GM21515 (cell line): ENCODE data around the gene STRBP.

Experiments used
- ATAC-seq: cut with Tn5 transposase; IDR thresholded peaks from one replicate; pipeline ENCODE4 v1.9.1; 2021; ENCODE audit not compliant: unreplicated experiment

STRBP gene

DNA sequence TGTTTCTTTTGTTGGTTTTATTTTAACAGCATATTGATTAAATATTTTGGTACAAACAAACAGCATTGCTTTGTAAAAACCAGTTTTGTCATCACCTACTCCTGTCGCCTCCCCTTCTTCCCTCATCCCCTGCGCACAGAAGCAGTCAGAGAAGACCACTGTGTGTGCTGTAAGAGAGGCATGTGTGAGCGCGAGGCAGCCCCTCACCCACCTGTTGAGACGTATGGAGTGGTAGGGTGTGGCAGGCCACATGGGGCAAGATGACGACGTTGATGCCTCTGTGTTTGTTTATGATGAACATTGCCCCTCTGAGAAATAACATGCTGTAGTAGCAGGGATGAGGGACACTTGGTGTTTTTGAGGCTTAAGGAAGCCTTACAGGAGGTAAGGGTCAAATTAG, 163.6 kb downstream of the STRBP start:
- no peak for ATAC-seq

DNA sequence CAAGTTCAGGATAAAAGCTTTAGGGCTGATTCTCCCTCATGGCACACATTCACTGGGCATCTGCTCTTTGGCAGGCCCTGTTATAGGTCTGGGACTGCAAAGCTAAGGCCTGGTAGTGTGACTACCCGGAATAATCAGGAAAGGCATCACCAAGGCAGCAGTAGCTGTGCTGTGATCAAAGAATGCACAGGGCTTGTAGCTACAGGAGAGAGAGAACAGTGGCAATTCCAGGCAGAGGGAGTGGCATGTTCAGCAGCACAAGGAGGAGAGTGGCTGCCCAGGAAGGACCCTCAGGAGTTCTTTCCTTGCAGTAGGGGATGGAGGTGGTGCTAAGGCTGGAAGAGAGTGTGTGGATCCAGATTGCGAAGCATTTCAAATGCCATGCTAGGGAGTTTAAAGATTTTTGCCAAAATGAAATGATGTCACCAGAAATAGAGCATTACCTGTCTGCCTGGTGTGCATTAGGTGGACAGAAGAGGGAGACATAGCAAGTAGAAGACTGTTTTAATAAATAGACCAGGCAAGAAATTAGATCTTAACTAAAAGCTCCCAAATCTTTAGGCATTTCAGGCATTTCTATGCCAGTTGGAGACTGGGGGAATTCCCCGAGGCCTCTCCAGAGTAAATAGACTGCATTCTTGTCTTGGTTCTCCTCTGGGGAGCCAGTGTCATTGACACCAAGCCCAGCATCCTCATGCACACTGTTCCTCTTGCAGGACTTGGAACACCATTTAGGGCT, 165.8 kb downstream of the STRBP start:
- no peak for ATAC-seq

DNA sequence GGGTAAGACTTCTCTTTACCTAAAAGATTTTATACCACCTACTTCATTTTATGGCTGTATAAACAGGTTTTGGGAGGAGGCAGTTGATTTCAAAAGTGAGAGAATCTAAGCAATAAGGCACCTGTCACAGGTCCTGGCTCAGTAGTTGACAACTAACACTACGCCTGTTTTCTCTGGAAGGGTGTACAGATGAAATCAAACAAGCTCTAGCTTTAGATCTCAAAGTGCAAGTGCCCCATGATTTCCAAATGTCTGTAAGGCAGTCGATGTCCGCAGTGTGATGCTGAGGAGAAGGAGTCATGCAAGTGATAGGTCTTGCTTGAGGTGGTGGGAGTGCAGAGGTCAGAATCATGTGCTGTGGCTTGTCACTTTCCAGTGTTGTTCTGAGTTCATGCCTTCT, 168.8 kb downstream of the STRBP start:
- ATAC-seq, result no peak

DNA sequence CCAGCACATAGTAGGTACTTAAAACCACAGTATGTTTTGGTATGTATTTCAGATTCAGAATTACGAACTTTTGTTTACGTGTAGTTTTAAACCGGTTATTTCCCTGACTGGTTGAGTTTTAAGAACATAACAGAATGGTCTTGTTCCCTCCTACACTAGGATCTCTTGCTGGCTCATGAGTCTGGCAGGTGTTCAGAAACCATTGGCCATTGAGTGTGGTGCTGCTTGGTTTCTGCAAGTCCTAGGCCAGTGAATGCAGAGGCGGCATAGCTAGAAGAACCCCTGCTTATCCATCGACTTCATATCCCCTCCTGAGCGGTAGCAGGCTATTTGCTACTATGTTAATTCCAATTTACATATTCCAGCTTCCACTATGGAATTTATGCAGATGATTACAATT, 169.3 kb downstream of the STRBP start:
- no peak for ATAC-seq

DNA sequence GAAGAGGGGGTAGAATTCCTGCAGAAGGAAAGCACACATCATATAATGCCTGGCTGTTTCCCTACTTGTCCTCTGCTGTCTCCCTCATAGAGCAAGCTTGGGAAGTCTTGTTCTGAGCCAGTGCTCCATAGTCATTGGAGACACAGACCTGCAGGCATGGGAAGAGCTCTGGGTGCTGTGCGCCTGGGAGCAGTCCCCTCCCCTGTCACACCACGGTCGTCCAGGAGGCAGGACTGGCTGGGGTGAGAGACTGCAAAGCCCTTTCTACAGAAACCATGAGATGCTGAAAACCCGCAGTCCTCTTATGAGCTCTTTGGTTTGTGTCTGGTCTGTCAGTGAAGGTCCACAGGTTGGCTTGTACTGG, 170.3 kb downstream of the STRBP start:
- ATAC-seq, result no peak

DNA sequence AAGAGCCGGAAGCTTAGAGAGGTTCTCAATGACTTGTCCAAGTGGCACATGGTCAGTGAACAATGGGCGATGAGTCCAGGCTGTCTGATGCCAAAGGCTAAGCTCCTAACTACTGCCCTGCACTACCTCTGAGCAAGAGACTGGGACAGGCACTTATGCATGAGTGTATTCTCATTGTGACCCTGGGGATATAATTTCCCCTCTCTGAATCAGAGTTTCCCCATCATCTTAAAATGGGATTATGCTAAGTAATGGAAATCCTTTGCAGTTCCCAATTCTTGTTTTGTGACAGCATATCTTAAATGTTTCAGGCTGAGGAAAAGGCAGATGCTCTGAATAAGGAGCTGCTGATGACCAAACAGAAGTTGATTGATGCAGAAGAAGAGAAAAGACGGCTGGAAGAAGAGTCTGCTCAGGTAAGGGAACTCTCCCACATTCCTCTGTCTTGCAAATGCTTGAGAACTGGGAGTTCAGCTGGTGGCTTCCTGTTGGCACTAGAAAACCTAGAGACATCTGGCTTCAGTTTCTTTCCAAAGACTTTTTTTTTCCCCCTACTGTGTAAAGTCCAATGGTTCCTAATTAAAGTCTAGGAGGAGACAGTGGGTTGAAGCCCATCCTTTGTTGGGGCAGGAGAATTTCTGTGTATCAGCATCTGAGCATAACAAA, 170.8 kb downstream of the STRBP start:
- no peak for ATAC-seq

DNA sequence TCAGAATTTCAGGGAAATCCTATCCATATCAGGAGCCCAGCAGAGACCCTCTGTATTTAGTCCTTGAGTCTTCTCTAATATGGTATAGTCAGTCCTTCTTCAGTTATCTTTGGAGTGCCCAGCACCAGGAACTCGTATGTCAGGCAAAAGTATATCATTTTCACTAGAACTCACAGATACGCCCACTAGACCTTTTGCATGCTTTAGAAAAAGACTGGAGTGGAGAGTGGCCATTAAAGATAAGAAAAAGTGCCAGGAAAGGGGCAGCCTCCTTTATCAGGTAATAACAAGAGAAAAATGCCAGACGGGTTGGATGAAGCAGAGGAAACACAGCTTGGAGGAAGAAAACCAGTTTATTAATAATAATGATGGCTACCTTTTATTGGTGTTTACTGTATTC, 171.4 kb downstream of the STRBP start:
- no peak for ATAC-seq

DNA sequence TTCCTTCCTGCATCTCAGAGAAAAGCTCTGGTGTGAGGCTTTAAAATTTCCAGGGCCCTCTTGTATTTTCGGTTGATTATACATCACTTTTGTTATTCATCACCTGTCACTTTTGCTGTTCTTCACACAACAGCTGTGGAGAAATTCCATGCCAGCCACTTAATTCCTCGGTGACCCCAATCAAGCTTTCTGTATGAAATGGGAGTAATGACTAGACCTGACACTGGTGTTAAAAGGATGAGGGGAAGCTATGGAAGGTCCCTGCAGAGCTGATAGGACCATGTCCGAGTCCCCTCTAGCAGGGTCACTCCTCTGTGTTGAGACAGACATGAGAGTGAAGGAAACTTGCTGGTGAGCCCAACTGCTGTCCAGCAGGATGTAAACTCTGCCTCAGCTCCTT, 175.2 kb downstream of the STRBP start:
- ATAC-seq, result no peak

DNA sequence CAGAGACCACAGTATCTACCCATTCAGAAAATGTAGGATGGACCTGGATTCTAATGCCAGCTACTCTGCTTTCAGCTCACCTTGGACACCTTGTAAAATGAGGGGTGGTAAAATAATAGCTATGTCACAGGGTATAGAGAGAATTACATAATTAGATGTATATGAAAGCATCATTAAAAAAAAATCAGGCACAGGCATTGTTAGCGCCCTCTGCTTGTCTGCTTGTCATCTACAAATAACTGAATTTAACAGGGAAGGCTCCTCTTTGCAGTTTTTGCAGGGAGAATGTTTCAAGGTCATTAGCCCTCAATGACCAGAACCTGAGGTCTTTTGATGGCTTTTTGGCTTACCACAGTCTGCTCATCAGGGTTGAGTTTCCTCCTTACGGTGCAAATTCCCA, 176.9 kb downstream of the STRBP start:
- ATAC-seq, result no peak

DNA sequence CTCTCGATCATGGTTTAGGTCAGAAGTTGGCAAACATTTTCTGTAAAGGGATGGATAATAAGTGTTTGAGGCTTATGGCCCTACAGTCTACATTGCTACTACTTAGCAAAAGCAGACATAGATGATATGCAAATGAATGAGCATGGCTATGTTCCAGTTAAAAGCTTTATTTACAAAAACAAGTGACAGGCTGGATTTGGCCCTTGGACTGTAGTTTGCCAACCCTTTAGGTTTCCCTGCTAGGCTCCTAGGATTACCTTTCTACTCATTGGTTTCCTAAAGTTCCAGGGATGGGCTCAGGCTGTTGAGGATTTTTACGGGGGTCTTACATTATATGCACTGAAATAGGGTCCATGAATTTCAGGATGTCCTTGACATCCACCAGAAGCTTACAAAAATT, 177.4 kb downstream of the STRBP start:
- no peak for ATAC-seq

DNA sequence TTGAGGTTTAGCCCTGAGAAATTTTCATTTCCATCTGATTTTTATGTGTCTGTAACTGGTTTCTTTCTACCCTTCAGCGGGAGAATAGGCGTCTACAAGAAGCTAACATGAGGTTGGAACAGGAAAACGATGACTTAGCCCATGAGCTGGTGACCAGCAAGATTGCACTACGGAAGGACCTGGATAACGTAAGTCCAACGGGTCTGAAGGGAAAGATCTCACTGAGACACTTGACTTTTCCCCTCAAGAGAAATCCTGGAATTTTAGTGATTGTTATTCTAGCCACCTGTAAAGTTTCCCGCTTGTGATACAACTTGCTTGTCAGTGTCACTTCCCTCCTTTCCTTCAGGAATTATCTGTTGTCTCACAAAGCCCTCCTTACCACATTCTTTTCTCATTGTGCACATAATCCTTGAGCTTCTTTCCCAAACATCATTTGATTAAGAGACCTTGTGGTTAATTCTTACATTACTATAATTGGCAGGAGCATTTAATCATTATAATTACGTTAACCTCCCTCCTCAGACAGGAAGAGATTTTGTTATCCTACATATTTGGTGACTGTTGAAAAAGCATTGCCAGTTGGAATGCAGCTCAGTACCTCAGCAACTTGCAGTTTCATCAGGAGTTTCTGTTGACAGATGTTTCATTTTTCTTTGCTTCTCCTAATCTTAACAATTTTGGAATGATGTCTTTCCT, 178.0 kb downstream of the STRBP start:
- ATAC-seq, result no peak

DNA sequence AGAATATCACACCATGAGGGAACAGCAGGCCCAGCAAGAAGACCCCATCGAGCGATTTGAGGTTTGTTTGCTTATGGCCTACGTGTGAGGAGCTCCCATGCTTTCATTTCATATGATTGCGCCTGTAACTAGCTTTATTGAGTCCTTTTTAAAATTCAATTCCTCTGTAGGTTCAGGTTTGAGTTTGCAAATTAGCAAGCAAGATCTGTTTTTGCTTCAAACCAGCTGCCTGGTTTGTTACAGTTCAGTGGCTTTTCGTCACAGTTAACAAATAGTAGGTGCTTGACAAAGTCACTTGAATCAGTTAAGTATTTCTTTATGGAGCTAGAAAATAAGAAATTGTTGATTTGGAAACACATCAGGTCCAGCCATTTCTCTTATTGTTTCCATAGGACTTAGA, 178.6 kb downstream of the STRBP start:
- ATAC-seq, result no peak

DNA sequence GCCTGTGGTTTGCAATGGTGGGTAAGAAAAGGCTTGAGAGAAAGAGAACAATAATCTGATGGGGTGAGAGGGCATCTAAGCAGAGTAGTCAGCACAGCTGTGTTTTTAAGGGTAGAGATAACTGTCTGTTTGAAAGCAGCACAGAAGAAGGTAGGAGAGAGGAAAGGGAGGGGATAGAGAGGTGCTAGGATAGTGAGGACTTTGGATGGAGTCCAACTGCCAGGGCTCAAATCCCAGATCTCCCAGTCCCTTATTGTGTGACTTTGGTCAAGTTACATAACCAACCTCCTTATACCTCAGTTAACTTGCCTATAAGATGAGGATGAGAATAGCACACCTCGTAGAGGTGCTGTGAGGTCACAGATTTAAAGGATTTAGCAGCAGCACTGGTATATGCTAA, 179.3 kb downstream of the STRBP start:
- no peak for ATAC-seq

DNA sequence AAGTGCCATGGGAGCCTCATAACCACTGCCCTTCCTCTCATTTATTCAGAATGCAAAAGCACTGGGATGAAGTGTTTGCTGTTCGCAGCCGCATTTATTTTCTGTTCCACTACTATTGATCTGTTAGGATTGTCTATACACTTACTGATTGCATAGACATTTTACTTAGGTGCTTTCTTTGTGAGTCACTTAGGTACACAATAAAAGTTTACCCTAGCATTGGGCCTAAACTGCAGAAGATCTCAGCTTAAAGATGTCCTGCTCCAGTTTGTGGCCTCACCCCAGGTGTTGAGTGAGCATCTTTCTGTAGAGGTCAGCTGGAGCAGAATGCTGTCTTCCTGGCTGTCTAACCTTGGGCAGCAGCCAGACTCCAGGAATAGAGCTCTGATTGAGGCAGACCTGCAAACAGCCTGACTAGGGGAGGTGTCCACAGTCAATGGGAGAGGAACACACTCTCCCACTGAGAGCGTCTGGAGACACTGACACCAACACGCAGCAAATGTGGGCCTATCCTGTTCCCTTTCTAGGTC, 181.0 kb downstream of the STRBP start:
- no peak for ATAC-seq

DNA sequence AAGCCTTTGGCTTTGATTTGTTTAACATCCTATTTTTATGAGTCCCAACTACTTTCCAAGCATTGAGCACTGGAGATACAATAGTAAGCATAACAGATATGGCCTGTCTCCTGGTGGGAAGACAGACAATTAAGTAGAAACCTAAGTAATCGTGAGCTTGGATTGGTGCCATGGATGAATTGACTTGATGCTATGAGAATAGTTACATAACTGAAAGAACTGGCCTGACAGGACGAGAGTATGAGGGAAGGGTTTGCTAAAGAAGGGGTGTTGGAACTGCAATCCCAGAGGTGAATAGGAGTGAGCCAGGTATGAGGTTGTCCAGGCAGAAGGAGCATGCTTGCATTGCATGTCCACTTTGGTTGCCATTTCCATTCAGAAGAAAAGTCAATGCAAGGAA, 182.5 kb downstream of the STRBP start:
- ATAC-seq, result no peak

DNA sequence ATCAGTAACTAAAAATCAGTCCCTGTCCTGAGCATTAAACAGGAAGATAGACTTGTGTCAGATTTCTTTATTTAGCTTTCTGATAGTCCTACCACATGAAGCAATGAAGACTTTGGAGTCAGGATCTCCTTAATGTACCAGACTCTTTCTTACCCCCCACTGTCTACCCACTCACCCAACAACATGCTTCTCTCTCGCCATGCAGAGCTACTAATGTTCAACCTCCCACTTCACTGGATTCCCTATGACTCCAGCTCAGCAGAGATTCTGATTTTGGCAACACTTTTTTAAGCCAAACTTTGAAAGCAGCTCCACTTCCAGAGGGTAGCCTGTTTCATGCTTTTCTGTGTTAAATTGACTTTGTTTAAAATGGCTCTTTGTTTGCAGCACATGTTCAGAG, 184.1 kb downstream of the STRBP start:
- ATAC-seq, result no peak

DNA sequence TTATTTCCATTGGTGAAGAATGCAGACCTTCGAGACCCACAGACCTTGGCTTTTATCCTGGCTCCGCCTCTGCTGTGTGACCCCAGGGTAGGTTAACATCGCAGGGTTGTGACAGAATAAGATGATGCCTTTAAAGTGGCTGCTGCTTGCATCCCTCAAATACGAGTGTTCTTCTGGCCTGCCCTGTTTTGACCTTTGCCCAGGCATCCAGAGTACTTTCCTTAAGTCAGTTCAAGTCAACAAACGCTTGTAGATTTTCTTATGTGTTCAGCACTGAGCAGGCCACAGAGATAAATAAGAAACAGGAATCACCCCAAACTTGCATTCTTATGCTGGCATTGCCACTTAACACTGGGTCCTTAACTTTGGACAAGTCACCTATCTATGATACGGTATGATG, 184.7 kb downstream of the STRBP start:
- ATAC-seq, result no peak

DNA sequence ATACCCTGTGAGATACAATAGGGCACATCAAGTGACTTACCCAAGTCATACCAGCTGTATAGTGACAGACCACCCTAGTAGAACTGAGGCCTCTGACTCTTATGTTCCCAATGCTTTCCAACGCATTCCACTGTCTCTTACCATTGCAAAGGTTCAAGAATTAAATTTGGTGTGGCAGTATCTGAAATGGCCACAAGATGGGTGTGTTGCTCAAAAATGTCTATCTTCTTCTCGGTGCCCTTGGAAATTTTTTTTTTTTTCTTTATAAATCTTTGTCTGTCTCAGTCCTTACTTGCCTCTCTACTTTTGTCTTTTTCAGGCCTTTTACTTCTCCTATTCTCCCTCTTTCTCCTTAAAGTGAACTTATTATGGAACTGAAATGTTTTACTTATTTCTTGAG, 186.6 kb downstream of the STRBP start:
- ATAC-seq, result no peak

DNA sequence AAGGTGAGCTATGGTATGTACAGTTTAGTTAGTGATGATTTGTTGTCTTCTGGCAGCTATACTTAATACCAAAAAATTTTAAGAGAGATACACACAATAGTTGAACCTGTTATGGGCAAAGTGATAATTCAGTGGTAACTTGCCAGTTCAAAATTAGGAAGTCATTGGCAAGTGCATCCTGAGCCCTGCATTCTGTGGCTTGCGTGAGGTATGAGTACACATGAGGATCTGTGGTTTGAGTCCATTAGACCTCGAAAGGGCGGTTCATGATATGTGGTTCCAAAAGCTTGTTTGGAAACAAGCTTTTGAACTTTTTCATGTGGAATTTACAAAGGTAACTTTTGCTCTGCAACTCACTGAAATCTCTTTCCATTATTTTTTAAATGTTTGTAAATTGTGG, 187.9 kb downstream of the STRBP start:
- ATAC-seq, result no peak

DNA sequence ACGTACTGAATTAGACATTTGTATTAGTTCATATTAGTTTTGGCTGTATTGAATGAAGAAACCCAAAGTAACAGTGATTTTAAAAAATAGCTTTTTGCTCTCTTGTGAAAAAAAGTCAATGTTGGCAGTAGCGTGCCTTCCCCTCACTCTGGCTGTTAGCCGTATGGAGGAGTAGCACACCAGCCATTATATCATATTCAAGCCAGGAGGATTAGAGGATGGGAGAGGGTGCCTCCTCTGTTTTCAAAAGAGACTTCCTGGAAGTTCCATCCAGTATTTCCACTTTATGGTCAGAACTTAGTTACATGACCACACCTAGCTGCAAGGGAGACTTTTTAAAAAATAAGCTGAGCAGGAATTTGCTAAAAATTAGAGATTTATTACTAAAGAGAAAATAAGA, 193.8 kb downstream of the STRBP start:
- ATAC-seq, result no peak

DNA sequence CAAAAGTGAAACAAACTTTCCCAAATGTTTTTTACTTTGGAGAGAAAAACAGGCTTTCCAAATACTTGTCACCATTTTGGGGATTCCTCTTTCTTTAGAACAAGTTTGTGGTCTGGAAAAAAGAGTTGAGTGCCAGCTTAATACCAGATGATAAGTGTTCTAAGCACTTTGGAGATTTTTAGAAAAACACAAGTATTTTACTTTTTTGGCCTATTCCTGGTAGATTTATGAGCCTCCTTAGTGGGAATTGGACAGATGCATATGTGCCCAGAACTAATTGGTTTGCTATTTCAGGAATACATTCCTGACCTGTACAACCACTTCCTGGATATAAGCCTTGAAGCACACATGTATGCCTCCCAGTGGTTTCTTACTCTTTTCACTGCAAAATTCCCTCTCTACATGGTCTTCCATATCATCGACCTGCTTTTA, 194.4 kb downstream of the STRBP start:
- no peak for ATAC-seq

DNA sequence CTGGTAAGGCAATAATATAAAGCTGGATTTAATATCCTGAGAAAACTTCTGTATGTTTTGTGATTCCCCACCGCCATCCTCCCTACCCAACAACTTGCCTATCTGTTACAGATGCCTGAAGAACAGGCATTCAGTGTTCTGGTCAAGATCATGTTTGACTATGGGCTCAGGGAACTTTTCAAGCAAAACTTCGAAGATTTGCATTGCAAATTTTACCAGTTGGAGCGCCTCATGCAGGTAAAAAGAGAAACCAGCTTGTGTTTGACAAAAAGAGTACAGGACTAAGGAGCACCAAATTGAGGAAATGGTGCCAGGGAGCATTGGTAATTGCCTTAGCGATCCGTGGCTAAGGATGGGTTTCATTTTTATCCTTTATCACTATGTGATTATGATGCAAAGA, 194.9 kb downstream of the STRBP start:
- ATAC-seq, result no peak
